ENCODE data around the gene PLEKHA3. TPM values are rescaled to one million over a fixed set of nuclear protein-coding genes. Genes with fewer than 3 reads are reported as not detected.

PLEKHA3 gene
- total and polyA plus RNA-seq, 9 of the 15 experiments (the other 6 are each of a cell fraction or from before 2014, with no cell fraction given), result 2.3 to 23.4 (median 10.5) TPM

GRCh38 chr2:178480227-178481181 lies at the start of gene PLEKHA3 (continued):
- TF ChIP-seq KDM4B (IDR thresholded peaks at IDR 0.05; ENCODE audit: borderline replicate concordance in 2 of 2, low read depth in 1 of 2) (no peak), ATF7 (IDR thresholded peaks at IDR 0.05) (peak; percentile 66), ZNF263 (CRISPR knock-in tag; IDR thresholded peaks at IDR 0.05; ENCODE audit: borderline replicate concordance) (no peak), GABPA (tag; conservative IDR thresholded peaks at IDR 0.05; ENCODE audit: low read depth) (peak; percentile 90), ZNF785 (CRISPR knock-in tag; IDR thresholded peaks at IDR 0.05) (no peak), HMBOX1 (IDR thresholded peaks at IDR 0.05) (no peak), TCF7 (IDR thresholded peaks at IDR 0.05; ENCODE audit: borderline replicate concordance) (no peak), POLR2H (tag; IDR thresholded peaks at IDR 0.05; ENCODE audit: low read depth) (peak; percentile 58), ZC3H8 (IDR thresholded peaks at IDR 0.05) (no peak), C11orf30 (IDR thresholded peaks at IDR 0.05; ENCODE audit: low read depth) (no peak), SIN3B (IDR thresholded peaks at IDR 0.05; ENCODE audit: low read depth) (peak; percentile 37; the same call in 1 of the 2 replicates), E2F8 (IDR thresholded peaks at IDR 0.05; ENCODE audit: low read depth, partially characterized antibody) (no peak), ESRRA (IDR thresholded peaks at IDR 0.05; ENCODE audit: borderline replicate concordance, low read depth) (peak; percentile 45; the same call in 1 of the 2 replicates), ZBTB5 (IDR thresholded peaks at IDR 0.05) (no peak), HLTF (IDR thresholded peaks at IDR 0.05) (no peak), TOE1 (IDR thresholded peaks at IDR 0.05; ENCODE audit: borderline replicate concordance) (no peak), TOE1 (CRISPR knock-in tag; IDR thresholded peaks at IDR 0.05; ENCODE audit: borderline replicate concordance, low read depth) (no peak), TGIF2 (CRISPR knock-in tag; IDR thresholded peaks at IDR 0.05) (no peak), MAFG (tag; conservative IDR thresholded peaks at IDR 0.05) (no peak), SRSF9 (IDR thresholded peaks at IDR 0.05; ENCODE audit: borderline replicate concordance, low read depth, low read length) (no peak), MCM7 (IDR thresholded peaks at IDR 0.05) (no peak)
